GM19023 (cell line): Measurements from ENCODE around the gene TPRN.
"Not testable (repeated sequence)": the region's sequence is repeated elsewhere in the genome, so short reads cannot be mapped to it uniquely, and the experiment has no call there.

Source experiments
- ATAC-seq: cut with Tn5 transposase; IDR thresholded peaks from one replicate; pipeline ENCODE4 v1.9.1; 2021; ENCODE audit warnings: mild to moderate bottlenecking, moderate library complexity; ENCODE audit not compliant: unreplicated experiment

The TPRN gene

GRCh38 chr9:137200311-137201204, at the start of gene TPRN:
TPRN (minus strand) TSS chr9:137200741; CDS start chr9:137200711, 30 bp downstream.
- peak; percentile 87 for ATAC-seq

GRCh38 chr9:137247916-137248175, 47.3 kb upstream of the TPRN start:
- ATAC-seq: no peak

GRCh38 chr9:137247135-137247915, 46.8 kb upstream of the TPRN start:
- no peak for ATAC-seq

- ATAC-seq: no peak
Measured at GRCh38 chr9:137245450-137246421, 45.2 kb upstream of the TPRN start.

GRCh38 chr9:137244486-137245449, 44.2 kb upstream of the TPRN start:
- ATAC-seq: no peak

- ATAC-seq: no peak
Measured at GRCh38 chr9:137243626-137244485, 43.3 kb upstream of the TPRN start.

- not testable (repeated sequence) for ATAC-seq
Measured at GRCh38 chr9:137243266-137243625, 42.7 kb upstream of the TPRN start.

- ATAC-seq: no peak
Measured at GRCh38 chr9:137242269-137243203, 42.0 kb upstream of the TPRN start.

GRCh38 chr9:137241490-137242268, 41.1 kb upstream of the TPRN start:
- ATAC-seq: peak; percentile 8

GRCh38 chr9:137240841-137241489, 40.4 kb upstream of the TPRN start, which contains the start of gene TUBB4B:
TUBB4B (plus strand) TSS chr9:137241287; CDS start chr9:137241361, 74 bp downstream.
- ATAC-seq: peak; percentile 65

- ATAC-seq: peak; percentile 23
Measured at GRCh38 chr9:137240318-137240840, 39.8 kb upstream of the TPRN start.

GRCh38 chr9:137239541-137240200, 39.1 kb upstream of the TPRN start:
- not testable (repeated sequence) for ATAC-seq

GRCh38 chr9:137237759-137238726, 37.5 kb upstream of the TPRN start:
- ATAC-seq: no peak

- ATAC-seq: no peak
Measured at GRCh38 chr9:137236936-137237421, 36.4 kb upstream of the TPRN start.
